HG03025 (cell line): ENCODE results near the gene HTR2B.
"Not testable (repeated sequence)": the region's sequence is repeated elsewhere in the genome, so short reads cannot be mapped to it uniquely, and the experiment has no call there.

Experiments
- ATAC-seq: cut with Tn5 transposase; IDR thresholded peaks from one replicate; pipeline ENCODE4 v1.9.1; 2021; ENCODE audit warnings: mild to moderate bottlenecking, moderate library complexity; ENCODE audit not compliant: unreplicated experiment, low FRiP score

HTR2B gene

GRCh38 chr2:231099918-231100317 lies 24.9 kb downstream of the HTR2B start:
- no peak for ATAC-seq

GRCh38 chr2:231094736-231095346 lies 30.0 kb downstream of the HTR2B start:
- ATAC-seq = no peak

- ATAC-seq = no peak
Measured at GRCh38 chr2:231093933-231094332, 30.9 kb downstream of the HTR2B start.

GRCh38 chr2:231088754-231089153 lies 36.1 kb downstream of the HTR2B start:
- no peak for ATAC-seq

GRCh38 chr2:231084565-231084964 lies 40.3 kb downstream of the HTR2B start:
- ATAC-seq = no peak

GRCh38 chr2:231069379-231070054 lies 55.3 kb downstream of the HTR2B start:
- ATAC-seq = no peak

GRCh38 chr2:231068525-231069222 lies 56.2 kb downstream of the HTR2B start:
- ATAC-seq = no peak

GRCh38 chr2:231067531-231067930 lies 57.3 kb downstream of the HTR2B start:
- not testable (repeated sequence) for ATAC-seq

- ATAC-seq = no peak
Measured at GRCh38 chr2:231065966-231066365, 58.9 kb downstream of the HTR2B start.

GRCh38 chr2:231063347-231063746 lies 61.5 kb downstream of the HTR2B start:
- no peak for ATAC-seq

- ATAC-seq = no peak
Measured at GRCh38 chr2:231062776-231063175, 62.1 kb downstream of the HTR2B start.

- ATAC-seq = no peak
Measured at GRCh38 chr2:231059756-231060155, 65.1 kb downstream of the HTR2B start.

- ATAC-seq = no peak
Measured at GRCh38 chr2:231058761-231059550, 65.9 kb downstream of the HTR2B start.
